ENCODE measurements around the gene TTC34. TPM values are rescaled to one million over a fixed set of nuclear protein-coding genes. Genes with fewer than 3 reads are reported as not detected.

TTC34 gene
- polyA plus RNA-seq, 4 donors, result 0.46 to 1.4 (median 0.89) TPM

- DNase-seq (ENCODE audit: low read depth in 4 of 4, low spot score in 3 of 4), result no peak
These were observed 193.8 kb downstream of the TTC34 start for GRCh38 chr1:2607641-2608091.

DNA sequence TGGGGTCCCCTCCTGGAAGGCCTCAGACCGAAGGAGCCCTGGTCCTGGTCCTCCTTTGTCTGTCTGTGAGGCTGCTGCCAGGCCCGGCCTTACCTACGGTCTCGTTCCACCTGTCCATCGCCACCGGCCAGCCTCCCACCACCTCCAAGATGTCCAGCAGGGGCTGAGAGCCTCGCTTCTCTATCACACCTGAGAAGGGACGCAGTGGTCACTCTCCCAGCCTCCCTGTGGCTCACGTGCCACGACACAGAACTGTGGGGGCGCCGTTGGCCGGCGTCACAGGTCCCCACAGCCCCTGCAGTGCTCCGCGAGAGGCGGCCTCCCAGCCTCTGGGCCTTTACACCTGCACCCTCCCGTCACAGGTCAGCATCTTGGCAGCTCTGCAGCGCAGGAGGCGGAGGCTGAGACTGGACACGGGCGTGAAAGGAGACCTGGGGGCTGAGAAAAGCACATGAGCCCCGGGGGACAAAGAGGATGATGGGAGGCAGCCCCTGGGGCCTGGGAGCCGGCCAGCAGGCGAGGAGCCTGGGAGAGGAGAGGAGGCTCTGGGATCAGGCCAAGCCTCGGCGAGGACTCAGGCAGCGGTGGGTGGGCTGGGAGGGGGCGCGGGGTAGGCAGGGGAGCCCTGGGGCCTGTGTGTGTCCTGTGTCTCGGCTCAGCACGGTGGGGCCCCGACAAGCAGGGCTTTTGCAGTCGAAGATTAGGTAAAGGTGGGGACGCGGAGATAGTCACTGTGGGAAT lies 194.4 kb downstream of the TTC34 start:
- no peak for DNase-seq (ENCODE audit: low read depth in 4 of 4, low spot score in 3 of 4)

DNA sequence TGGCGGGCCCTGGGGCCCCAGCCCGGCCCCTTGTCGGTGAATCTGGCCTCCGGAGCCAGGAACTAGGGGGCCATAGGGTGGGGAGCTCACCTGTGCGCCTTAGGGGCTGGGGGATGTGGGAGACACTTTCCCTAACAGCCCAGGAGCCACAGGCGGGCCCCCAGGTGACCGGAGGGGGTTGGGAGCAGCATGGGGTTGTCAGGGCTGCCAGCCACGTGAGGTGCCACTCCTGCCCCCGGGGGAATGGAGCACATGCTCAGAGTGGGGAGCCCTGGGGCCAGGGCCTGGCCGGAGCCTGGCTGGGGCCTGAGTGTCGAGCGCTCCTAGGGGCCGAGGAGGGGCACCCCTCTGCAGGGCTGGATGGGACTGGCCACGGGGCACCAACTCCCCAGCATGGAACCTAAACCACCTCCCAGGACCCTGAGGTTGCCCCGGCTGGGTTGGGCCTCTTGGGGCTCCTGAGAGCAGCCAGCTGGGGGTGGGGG lies 195.1 kb downstream of the TTC34 start:
- no peak for DNase-seq (ENCODE audit: low read depth in 4 of 4, low spot score in 3 of 4)

DNA sequence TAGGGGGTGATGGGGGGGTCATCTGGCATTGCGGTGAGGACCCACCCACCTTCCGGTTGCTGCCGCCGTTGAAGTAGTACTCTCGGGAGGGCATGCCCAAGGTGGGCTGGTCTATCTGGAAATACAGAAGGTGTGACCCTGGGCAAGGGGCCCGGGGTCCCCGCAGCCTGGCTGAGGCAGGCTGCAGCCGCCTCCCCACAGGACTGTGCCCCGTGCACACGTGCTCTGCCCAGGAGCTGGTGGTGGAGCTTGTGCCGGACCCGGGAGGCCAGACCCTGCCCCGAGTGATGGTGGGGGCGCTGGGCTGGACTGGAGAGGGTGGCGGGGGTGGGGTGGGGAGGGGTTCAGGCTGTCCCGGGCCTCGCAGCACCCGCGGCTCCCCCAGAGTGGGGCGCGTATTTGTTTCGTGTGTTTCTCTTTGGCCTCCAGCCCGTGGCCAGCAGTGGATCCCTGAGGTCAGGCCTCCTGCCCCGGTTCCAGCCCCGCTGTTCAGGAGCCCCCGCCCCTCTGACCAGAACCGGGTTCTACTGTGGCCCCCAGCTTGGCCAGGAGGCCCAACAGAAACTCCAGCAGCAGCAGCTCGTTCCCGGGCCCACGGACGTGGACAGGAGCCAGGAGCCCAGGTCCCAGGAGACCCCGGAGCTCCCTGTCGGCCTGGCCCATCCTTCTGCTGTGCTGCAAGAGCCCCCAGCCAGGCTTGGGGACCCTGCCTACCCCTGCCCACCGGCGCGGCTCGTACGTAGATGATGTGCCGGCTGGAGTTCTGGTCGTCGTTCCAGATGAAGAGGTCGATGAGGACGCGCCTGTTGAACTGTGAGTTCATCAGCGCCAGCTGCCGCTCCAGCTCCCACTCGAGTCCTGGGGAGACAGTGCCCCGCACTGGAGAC lies 195.7 kb downstream of the TTC34 start:
- DNase-seq (ENCODE audit: low read depth in 4 of 4, low spot score in 3 of 4), result no peak

GRCh38 chr1:2604844-2605508 lies 196.5 kb downstream of the TTC34 start:
- DNase-seq (ENCODE audit: low read depth in 4 of 4, low spot score in 3 of 4), result no peak

DNA sequence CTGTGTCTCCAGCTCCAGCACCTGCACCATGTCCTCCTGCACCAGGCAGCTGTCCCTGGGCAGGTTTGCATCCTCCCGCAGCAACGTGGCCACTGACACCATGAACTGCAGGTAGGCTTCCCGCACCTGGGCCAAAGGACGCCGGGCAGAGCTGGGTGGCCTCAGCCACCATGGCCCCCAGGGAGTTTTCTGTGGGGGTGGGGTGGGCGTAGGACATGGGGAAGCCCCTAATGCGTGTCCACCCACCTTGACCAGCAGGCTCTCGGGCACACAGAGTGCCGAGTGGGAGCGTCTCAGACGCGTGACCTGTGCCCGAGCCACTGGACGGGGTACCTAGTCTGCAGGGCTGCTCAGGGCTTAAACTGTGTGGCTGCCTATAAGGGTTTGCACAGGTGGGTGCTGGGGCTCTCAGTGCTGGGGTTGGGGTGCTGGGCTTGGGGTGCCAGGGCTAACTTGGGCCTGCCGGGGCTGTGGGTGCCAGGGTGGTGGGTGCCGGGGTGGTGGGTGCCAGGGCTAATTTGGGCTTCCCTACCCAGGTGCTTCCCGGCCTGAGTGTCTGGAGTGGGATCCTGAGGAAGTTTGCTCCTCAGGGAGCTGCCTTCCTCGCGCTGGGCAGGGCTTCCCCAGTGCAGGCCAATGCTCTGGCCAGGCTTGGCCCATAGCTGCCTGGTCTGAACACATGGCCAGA lies 197.2 kb downstream of the TTC34 start:
- no peak for DNase-seq (ENCODE audit: low read depth in 4 of 4, low spot score in 3 of 4)

- no peak for DNase-seq (ENCODE audit: low read depth in 4 of 4, low spot score in 3 of 4)
These were observed 197.9 kb downstream of the TTC34 start for GRCh38 chr1:2603521-2604155.

- DNase-seq (ENCODE audit: low read depth in 4 of 4, low spot score in 3 of 4), result no peak
These were observed 198.5 kb downstream of the TTC34 start for GRCh38 chr1:2602866-2603520.

GRCh38 chr1:2602311-2602835 lies 199.1 kb downstream of the TTC34 start:
- DNase-seq (ENCODE audit: low read depth in 4 of 4, low spot score in 3 of 4), result no peak

DNA sequence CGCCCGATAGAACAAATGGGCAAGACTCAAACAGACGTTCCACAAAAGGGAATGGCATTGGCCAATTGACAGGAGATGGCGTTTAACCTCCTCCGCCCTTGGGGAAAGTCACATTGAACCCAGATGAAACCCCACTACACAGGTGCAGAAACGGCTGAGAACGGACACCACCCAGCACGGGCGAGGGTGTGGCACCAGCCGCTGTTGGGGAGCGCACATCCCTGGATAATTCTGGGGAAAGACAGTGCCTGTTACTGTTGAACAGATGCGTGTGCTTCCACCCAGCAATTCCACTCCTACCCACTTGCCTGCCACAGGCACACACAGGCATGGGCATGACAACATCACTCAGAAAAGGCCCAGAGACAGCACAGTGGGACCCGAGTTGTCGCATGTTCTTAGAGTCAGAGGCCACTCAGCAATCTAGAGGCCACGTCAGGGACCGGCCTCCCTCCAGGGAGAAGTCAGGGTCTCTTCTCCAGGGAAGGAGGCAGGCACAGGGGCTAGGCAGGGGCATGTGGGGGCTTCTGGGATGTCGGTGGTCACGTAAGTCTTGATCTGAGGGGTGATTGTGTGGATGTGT lies 199.7 kb downstream of the TTC34 start:
- DNase-seq (ENCODE audit: low read depth in 4 of 4, low spot score in 3 of 4), result no peak

- DNase-seq (ENCODE audit: low read depth in 4 of 4, low spot score in 3 of 4), result no peak
These were observed 203.1 kb downstream of the TTC34 start for GRCh38 chr1:2598329-2598931.

GRCh38 chr1:2597441-2598328 lies 203.8 kb downstream of the TTC34 start:
- no peak for DNase-seq (ENCODE audit: low read depth in 4 of 4, low spot score in 3 of 4)

DNA sequence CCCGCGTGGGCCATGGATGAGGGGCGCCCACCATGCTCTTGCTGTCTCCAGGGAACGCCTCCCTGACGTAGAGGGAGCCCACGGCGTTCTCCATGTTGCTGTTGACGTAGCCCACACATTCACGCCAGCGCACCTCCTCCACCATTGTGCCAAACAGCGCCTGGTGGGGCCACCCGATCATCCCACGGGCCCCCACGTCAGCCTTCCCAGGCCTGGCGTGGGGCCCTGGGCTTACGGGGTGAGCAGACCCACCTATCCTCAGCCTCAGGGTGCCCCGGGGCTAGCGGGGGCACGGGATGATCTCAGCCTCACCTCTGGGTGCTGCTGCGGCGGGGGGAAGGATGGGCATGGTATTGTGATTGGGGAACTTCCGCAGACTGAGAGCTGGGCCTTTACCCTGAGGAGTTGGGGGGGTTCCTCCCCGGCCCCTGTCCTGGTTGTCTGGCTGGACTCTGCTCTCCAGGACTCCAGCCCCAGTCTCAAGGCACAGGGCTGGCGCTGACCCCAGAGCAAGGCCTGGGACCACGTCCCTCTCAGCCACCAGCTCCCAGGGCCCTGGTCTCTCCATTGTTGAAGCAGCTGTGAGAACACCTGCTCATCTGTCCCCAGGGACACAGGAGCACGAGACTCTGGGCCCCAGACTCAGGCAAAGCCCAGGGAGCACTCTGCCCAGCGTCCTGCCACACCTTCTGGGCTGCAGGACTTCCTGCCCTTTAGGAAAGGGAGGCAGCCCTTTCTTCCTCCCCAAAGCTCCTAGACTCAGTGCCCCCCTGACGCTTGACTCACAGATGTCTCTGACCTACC lies 204.8 kb downstream of the TTC34 start:
- DNase-seq (ENCODE audit: low read depth in 4 of 4, low spot score in 3 of 4), result no peak

- no peak for DNase-seq (ENCODE audit: low read depth in 4 of 4, low spot score in 3 of 4)
These were observed 205.5 kb downstream of the TTC34 start for GRCh38 chr1:2595812-2596529.

DNA sequence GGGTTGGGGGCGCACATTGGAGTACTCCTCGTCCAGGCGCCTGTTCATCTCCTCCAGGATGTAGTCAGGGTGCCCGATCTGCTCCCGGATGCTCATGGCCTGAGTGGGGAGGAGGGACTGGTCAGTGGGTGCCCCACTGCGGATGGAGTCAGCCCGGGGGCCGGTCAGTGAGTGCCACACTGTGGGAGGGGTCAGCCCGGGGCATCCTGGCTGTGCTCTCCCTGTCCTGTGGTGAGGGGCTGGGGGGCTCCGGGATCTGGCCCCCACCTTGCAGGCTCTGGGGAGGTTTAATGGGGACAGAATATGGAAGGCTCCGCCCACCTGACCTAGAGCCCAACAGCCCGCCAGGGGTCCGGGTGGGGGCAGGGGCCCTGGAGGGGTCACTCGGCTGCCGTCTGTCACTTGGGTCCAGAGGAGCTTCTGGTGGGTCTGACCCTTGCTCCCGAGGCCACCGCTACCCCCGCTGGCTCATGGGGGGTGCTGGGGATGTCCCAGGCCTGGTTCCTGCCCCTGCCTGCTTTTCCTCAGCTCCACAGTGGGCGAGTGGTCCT lies 206.2 kb downstream of the TTC34 start:
- no peak for DNase-seq (ENCODE audit: low read depth in 4 of 4, low spot score in 3 of 4)

GRCh38 chr1:2594641-2595131 lies 206.8 kb downstream of the TTC34 start:
- DNase-seq (ENCODE audit: low read depth in 4 of 4, low spot score in 3 of 4), result no peak

All from left renal pelvis (tissue), 4 donors.